Neural progenitor cell (in vitro differentiated cells): ENCODE measurements around the gene MANBA. TPM values are rescaled to one million over a fixed set of nuclear protein-coding genes. Genes with fewer than 3 reads are reported as not detected.

Experiments
- DNase-seq: peaks from one replicate; pipeline ENCODE4 v3.0.0-alpha.2; 2016; ENCODE audit warnings: low spot score
- H2AFZ ChIP-seq: fragments of 200-600 bp; sonication (generic); replicated peaks from 2 replicates; pipeline ENCODE4 v1.6.1; 2016; ENCODE audit warnings: antibody characterized with exemption
- H3F3A ChIP-seq: fragments of 200-600 bp; sonication (generic); 2 replicates; pipeline ENCODE4 v1.6.1; 2016; ENCODE audit warnings: antibody characterized with exemption, low read depth
- H3K27ac ChIP-seq: fragments of 200-600 bp; sonication (generic); 2 replicates; pipeline ENCODE4 v1.5.1; 2016; ENCODE audit warnings: mild to moderate bottlenecking
- H3K27me3 ChIP-seq: fragments of 200-600 bp; sonication (generic); 2 replicates; pipeline ENCODE4 v1.6.1; 2016; ENCODE audit warnings: mild to moderate bottlenecking, moderate library complexity
- H3K36me3 ChIP-seq: fragments of 200-600 bp; sonication (generic); 2 replicates; pipeline ENCODE4 v1.5.1; 2016
- H3K4me1 ChIP-seq: fragments of 200-600 bp; sonication (generic); 2 replicates; pipeline ENCODE4 v1.6.1; 2016; ENCODE audit warnings: mixed run types
- H3K4me2 ChIP-seq: fragments of 200-600 bp; sonication (generic); 2 replicates; pipeline ENCODE4 v1.6.1; 2016
- H3K4me3 ChIP-seq: fragments of 200-600 bp; sonication (generic); 2 replicates; pipeline ENCODE4 v1.5.1; 2016
- H3K79me2 ChIP-seq: fragments of 200-600 bp; sonication (generic); 2 replicates; pipeline ENCODE4 v1.6.1; 2016; ENCODE audit warnings: low read depth
- H3K9ac ChIP-seq: fragments of 200-600 bp; sonication (generic); 2 replicates; pipeline ENCODE4 v1.6.1; 2016
- H3K9me3 ChIP-seq: fragments of 200-600 bp; sonication (generic); 2 replicates; pipeline ENCODE4 v1.5.1; 2016; ENCODE audit warnings: low read depth
- H4K20me1 ChIP-seq: fragments of 200-600 bp; sonication (generic); 2 replicates; pipeline ENCODE4 v1.6.1; 2016; ENCODE audit warnings: low read depth
- H3K27ac Mint-ChIP-seq: 3 replicates; pipeline ENCODE4 v1.8.0; 2021; ENCODE audit warnings: mixed read lengths
- H3K27me3 Mint-ChIP-seq: 2 replicates; pipeline ENCODE4 v1.8.0; 2022; ENCODE audit warnings: low read depth, mild to moderate bottlenecking, inconsistent platforms, moderate library complexity, mixed read lengths; ENCODE audit not compliant: insufficient read depth
- H3K36me3 Mint-ChIP-seq: 3 replicates; pipeline ENCODE4 v1.8.0; 2021; ENCODE audit warnings: mixed read lengths
- H3K4me1 Mint-ChIP-seq: 3 replicates; pipeline ENCODE4 v1.8.0; 2021; ENCODE audit warnings: mixed read lengths
- H3K4me3 Mint-ChIP-seq: 3 replicates; pipeline ENCODE4 v1.8.0; 2021; ENCODE audit warnings: mild to moderate bottlenecking, moderate library complexity, mixed read lengths
- H3K9me3 Mint-ChIP-seq: 3 replicates; pipeline ENCODE4 v1.8.0; 2020; ENCODE audit warnings: mixed read lengths
- EZH2 ChIP-seq: fragments of 200-600 bp; sonication (generic); IDR thresholded peaks from 2 replicates; pipeline ENCODE4 v1.6.1; 2017; ENCODE audit warnings: antibody characterized with exemption, mild to moderate bottlenecking, moderate library complexity
- EZH2phosphoT487 ChIP-seq: fragments of 200-600 bp; sonication (generic); IDR thresholded peaks from 2 replicates; pipeline ENCODE4 v1.6.1; 2017; ENCODE audit warnings: antibody characterized with exemption
- total RNA-seq: library from RNA; depleted of rRNA; stranded (reverse); fragments of >200 nt; gene quantifications from 2 replicates; pipeline ENCODE4 v1.2.3, GENCODE V29; 2015; ENCODE audit warnings: low replicate concordance
- TF ChIP-seq, protein P1 (sequence below): fragments of 200-600 bp; sonication (generic); IDR thresholded peaks from 2 replicates; pipeline ENCODE4 v1.5.1; 2017; ENCODE audit warnings: antibody characterized with exemption, mild to moderate bottlenecking

Gene MANBA
- total RNA-seq, 1 donor from 2014 or later, result 53.4 TPM

DNA sequence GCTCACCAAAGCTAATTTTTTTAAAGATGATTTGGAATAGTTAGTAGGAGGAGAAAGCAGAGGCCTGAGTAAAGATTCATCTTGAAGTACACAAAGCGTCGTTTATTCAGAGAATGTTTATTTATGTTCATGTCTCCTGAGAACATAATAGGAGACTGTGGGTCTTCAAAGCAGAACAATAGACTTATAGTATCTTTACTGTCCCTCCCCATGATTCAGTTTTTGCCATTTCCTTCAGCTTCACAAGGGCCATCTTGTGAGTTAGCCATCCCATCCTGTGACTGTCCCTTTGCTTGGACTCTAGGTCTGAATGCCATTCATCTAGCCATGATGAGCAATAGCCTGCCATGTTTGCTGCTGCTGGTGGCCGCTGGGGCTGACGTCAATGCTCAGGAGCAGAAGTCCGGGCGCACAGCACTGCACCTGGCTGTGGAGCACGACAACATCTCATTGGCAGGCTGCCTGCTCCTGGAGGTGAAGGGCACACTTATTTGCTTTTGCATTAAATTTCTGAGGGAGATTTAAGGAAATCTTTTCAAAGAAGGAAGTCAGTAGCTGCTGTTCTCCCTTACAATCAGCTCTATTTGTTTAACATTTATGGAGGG is 153.8 kb downstream of the MANBA start:
- Histone ChIP-seq H3K27me3 (no peaks in the 10 kb centered on the region), H4K20me1 (no peaks in the 10 kb centered on the region), H3K9ac (no peak overlapping the region), H3K36me3 (no peaks in the 10 kb centered on the region), H2AFZ (no peak overlapping the region), H3K27ac (no peak overlapping the region), H3K4me2 (no peak overlapping the region), H3F3A (no peaks in the 10 kb centered on the region), H3K79me2 (no peaks in the 10 kb centered on the region), H3K9me3 (no peaks in the 10 kb centered on the region), H3K4me3 (no peak overlapping the region), H3K4me1 (no peaks in the 10 kb centered on the region)
- H3K27me3 Mint-ChIP-seq, result no peaks in the 10 kb centered on the region
- H3K4me3 Mint-ChIP-seq, result no peak overlapping the region
- no peaks in the 10 kb centered on the region for H3K9me3 Mint-ChIP-seq
- H3K4me1 Mint-ChIP-seq, result no peaks in the 10 kb centered on the region
- no peak for DNase-seq
- TF ChIP-seq EZH2phosphoT487 (no peak), EZH2 (no peak)
- TF ChIP-seq, protein P1, sequence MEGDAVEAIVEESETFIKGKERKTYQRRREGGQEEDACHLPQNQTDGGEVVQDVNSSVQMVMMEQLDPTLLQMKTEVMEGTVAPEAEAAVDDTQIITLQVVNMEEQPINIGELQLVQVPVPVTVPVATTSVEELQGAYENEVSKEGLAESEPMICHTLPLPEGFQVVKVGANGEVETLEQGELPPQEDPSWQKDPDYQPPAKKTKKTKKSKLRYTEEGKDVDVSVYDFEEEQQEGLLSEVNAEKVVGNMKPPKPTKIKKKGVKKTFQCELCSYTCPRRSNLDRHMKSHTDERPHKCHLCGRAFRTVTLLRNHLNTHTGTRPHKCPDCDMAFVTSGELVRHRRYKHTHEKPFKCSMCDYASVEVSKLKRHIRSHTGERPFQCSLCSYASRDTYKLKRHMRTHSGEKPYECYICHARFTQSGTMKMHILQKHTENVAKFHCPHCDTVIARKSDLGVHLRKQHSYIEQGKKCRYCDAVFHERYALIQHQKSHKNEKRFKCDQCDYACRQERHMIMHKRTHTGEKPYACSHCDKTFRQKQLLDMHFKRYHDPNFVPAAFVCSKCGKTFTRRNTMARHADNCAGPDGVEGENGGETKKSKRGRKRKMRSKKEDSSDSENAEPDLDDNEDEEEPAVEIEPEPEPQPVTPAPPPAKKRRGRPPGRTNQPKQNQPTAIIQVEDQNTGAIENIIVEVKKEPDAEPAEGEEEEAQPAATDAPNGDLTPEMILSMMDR, result no peak
- no peak overlapping the region for H3K27ac Mint-ChIP-seq
- H3K36me3 Mint-ChIP-seq, result peaks cover 8% of the 10 kb centered on the region

DNA sequence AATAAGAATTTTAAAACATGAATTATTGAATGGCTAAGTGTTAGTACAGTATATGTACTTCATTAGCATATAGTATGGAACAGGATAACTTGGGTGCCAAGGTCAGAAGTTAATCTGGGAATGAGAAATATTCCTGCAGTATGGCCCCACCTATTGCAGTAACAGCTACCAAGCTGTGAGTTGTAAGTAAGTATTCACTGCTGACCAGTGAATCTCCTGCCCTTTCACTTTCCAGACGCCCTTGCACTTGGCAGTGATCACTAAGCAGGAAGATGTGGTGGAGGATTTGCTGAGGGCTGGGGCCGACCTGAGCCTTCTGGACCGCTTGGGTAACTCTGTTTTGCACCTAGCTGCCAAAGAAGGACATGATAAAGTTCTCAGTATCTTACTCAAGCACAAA is 154.5 kb downstream of the MANBA start:
- TF ChIP-seq, protein P1, result no peak
- TF ChIP-seq EZH2, result no peak
- no peak for TF ChIP-seq EZH2phosphoT487
- Histone ChIP-seq H3K4me3 (no peak overlapping the region), H3K9me3 (no peaks in the 10 kb centered on the region), H3K36me3 (no peaks in the 10 kb centered on the region), H3K4me1 (no peaks in the 10 kb centered on the region), H3K9ac (no peak overlapping the region), H4K20me1 (no peaks in the 10 kb centered on the region), H3K4me2 (no peak overlapping the region), H3K27me3 (no peaks in the 10 kb centered on the region), H3F3A (no peaks in the 10 kb centered on the region), H3K79me2 (no peaks in the 10 kb centered on the region), H2AFZ (no peak overlapping the region), H3K27ac (no peak overlapping the region)
- no peak overlapping the region for H3K4me3 Mint-ChIP-seq
- H3K27me3 Mint-ChIP-seq, result no peaks in the 10 kb centered on the region
- no peaks in the 10 kb centered on the region for H3K4me1 Mint-ChIP-seq
- no peaks in the 10 kb centered on the region for H3K9me3 Mint-ChIP-seq
- H3K27ac Mint-ChIP-seq, result no peak overlapping the region
- H3K36me3 Mint-ChIP-seq, result peaks cover 9% of the 10 kb centered on the region
- no peak for DNase-seq

DNA sequence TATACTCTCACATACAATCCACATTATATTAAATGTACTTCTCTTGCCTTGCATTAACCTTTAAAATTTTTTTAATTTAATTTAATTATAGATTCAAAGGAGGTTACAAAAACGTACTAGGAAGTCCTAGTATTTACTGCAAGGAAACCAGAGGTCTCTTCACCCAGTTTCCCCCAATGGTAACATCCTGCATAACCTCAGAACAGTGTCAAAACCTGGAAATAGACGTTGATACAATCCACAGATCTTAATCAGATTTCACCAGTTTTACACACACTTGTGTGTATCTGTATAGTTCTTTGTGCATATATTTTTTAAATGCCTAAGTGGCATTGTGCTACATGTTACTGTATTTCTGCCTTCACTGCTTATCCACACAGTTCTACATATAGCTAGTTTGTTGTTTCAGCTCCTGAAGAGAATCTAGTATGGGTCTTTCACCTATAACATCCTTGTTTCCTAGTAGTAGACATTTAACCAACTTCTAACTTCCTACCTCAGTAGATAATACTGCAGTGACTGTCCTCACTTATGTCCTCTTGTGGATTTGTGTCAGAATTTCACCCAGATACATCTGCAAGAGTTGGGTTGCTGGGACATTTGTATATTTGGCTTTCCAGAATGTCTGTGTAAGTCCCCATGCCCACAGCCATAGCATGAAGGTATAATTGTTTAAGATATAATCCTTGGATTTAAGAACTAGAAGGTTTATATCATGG is 156.4 kb downstream of the MANBA start:
- H3F3A ChIP-seq, result no peaks in the 10 kb centered on the region
- H3K4me2 ChIP-seq, result no peak overlapping the region
- H3K4me3 Mint-ChIP-seq, result no peak overlapping the region
- TF ChIP-seq EZH2, result no peak
- TF ChIP-seq, protein P1, result no peak
- TF ChIP-seq EZH2phosphoT487, result no peak
- peaks cover 4% of the 10 kb centered on the region for H3K36me3 Mint-ChIP-seq
- no peaks in the 10 kb centered on the region for H3K9me3 Mint-ChIP-seq
- H3K9ac ChIP-seq, result no peak overlapping the region
- H3K9me3 ChIP-seq, result no peaks in the 10 kb centered on the region
- no peaks in the 10 kb centered on the region for H3K79me2 ChIP-seq
- H3K4me3 ChIP-seq, result no peak overlapping the region
- no peaks in the 10 kb centered on the region for H3K4me1 ChIP-seq
- no peaks in the 10 kb centered on the region for H4K20me1 ChIP-seq
- H3K27me3 ChIP-seq, result no peaks in the 10 kb centered on the region
- H3K27me3 Mint-ChIP-seq, result no peaks in the 10 kb centered on the region
- no peak overlapping the region for H2AFZ ChIP-seq
- H3K36me3 ChIP-seq, result no peaks in the 10 kb centered on the region
- H3K27ac ChIP-seq, result no peak overlapping the region
- no peak overlapping the region for H3K27ac Mint-ChIP-seq
- no peaks in the 10 kb centered on the region for H3K4me1 Mint-ChIP-seq
- no peak for DNase-seq
